Measurements from ENCODE around the gene LRRC4. TPM values are rescaled to one million over a fixed set of nuclear protein-coding genes. Genes with fewer than 3 reads are reported as not detected.
A peak's percentile ranks its signal among the peaks of the same experiment; 100 is the strongest.

LRRC4 gene
- total RNA-seq, 1 donor from 2014 or later, result 19.8 TPM

DNA sequence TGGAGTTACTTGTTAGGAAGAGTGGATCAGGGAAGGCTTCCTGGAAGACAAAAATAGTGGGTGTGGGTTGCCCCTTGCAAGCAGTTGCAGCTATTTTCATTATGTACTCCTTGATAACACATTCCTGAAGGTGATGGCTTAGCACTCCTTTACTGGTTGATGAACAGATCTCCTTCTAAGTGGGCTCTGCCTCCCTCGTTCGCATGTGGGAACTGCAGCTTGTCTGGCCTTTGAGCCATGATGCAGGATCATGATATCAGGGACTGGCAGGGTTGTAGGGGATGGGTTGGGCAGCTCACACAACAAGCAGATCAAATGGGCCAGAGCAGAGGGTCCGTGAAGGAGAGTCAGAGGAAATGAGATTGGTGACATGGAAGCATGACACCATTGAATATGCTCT, 28.8 kb upstream of the LRRC4 start:
- no peak overlapping the region for H3K4me3 Mint-ChIP-seq
- DNase-seq (ENCODE audit: low spot score), result no peak
- Histone ChIP-seq H3K27ac (no peak overlapping the region), H2AFZ (replicated peaks) (no peak overlapping the region), H3K4me2 (peak overlapping the region; percentile 64), H3K4me3 (no peak overlapping the region), H3K4me1 (peaks cover 36% of the 10 kb centered on the region), H3K79me2 (ENCODE audit: low read depth) (no peaks in the 10 kb centered on the region), H3K9me3 (ENCODE audit: low read depth) (no peaks in the 10 kb centered on the region), H3K9ac (no peak overlapping the region), H3K36me3 (no peaks in the 10 kb centered on the region), H3K27me3 (no peaks in the 10 kb centered on the region), H3F3A (ENCODE audit: low read depth) (peaks cover 6% of the 10 kb centered on the region), H4K20me1 (ENCODE audit: low read depth) (peaks cover 10% of the 10 kb centered on the region)
- peaks cover 3% of the 10 kb centered on the region for H3K27me3 Mint-ChIP-seq (ENCODE audit: insufficient read depth, low read depth)
- peak overlapping the region; percentile 87 for H3K27ac Mint-ChIP-seq
- H3K9me3 Mint-ChIP-seq, result no peaks in the 10 kb centered on the region
- peaks cover 2% of the 10 kb centered on the region for H3K36me3 Mint-ChIP-seq
- peaks cover 47% of the 10 kb centered on the region for H3K4me1 Mint-ChIP-seq
- TF ChIP-seq, protein P1, sequence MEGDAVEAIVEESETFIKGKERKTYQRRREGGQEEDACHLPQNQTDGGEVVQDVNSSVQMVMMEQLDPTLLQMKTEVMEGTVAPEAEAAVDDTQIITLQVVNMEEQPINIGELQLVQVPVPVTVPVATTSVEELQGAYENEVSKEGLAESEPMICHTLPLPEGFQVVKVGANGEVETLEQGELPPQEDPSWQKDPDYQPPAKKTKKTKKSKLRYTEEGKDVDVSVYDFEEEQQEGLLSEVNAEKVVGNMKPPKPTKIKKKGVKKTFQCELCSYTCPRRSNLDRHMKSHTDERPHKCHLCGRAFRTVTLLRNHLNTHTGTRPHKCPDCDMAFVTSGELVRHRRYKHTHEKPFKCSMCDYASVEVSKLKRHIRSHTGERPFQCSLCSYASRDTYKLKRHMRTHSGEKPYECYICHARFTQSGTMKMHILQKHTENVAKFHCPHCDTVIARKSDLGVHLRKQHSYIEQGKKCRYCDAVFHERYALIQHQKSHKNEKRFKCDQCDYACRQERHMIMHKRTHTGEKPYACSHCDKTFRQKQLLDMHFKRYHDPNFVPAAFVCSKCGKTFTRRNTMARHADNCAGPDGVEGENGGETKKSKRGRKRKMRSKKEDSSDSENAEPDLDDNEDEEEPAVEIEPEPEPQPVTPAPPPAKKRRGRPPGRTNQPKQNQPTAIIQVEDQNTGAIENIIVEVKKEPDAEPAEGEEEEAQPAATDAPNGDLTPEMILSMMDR (IDR thresholded peaks at IDR 0.05), result peak; percentile 12
- no peak for TF ChIP-seq EZH2phosphoT487 (IDR thresholded peaks at IDR 0.05)

DNA sequence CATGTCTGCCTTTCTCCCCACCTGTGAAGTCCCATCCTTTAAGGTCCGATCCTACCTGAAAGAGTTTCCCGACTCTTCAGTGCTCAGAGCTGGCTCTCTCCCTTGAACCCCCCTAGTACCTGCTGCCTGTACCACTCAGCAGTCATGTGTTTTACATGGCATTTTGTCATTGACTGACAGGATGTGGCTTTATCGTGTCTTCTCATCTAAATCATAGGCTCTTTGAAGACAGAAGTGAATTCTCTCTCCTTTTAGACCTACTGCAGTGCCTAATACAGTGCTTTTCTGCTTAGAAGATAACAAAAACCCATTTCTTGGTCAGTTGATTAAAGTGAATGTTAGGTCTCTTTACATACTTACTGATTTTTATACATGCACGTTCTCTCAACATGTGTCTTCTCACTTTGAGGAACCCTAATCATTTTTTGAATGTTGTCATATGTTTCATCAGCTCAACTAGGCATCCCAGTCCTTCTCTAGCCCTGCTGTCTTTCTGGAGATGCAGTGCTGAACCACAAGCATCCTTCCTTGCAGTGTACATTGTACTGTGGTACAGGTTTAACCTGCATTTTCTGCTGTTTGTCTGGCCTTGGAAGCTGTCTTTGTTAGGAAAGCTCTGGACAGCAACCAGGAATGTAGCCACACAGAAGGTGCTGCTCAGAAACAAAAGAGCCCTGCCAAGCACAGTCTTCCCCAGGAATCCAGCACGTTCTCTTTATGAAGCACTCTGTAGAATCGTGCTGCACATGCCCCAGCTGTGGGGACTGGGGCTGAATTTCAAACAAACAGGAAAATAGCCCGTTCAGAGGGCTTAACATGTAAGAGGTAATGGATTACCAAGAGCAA, 28.1 kb upstream of the LRRC4 start:
- peaks cover 49% of the 10 kb centered on the region for H3K4me1 Mint-ChIP-seq
- H3K27ac ChIP-seq, result no peak overlapping the region

DNA sequence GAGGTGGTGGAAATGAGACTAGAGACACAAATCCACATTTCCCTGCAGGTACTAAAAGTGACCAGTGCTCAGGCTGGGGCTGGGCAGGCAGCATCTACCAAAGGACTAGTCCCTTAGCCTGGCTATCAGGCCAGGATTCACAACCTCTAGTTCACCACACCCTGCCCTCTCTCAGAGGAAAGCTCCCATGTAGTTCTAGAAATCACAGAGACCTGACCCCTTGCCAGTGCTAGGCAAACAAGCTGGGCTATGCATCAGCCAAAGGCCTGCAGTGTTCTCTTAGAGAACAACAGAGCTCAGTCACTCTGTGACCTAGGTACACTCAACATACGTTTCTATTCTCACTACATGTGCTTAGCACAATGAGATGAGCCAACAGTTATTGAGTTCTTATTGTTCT, 26.7 kb upstream of the LRRC4 start:
- no peak overlapping the region for H3K4me3 ChIP-seq
- no peaks in the 10 kb centered on the region for H3K27me3 ChIP-seq
- peaks cover 36% of the 10 kb centered on the region for H3K4me1 ChIP-seq
- H3K27me3 Mint-ChIP-seq (ENCODE audit: insufficient read depth, low read depth), result peaks cover 3% of the 10 kb centered on the region
- H3K4me1 Mint-ChIP-seq, result peaks cover 47% of the 10 kb centered on the region
- H3K36me3 Mint-ChIP-seq, result peaks cover 2% of the 10 kb centered on the region
- peaks cover 6% of the 10 kb centered on the region for H3F3A ChIP-seq (ENCODE audit: low read depth)
- H2AFZ ChIP-seq (replicated peaks), result no peak overlapping the region
- no peak overlapping the region for H3K9ac ChIP-seq
- no peaks in the 10 kb centered on the region for H3K9me3 Mint-ChIP-seq
- H3K36me3 ChIP-seq, result no peaks in the 10 kb centered on the region
- H3K4me3 Mint-ChIP-seq, result no peak overlapping the region
- peaks cover 3% of the 10 kb centered on the region for H4K20me1 ChIP-seq (ENCODE audit: low read depth)
- TF ChIP-seq EZH2phosphoT487 (IDR thresholded peaks at IDR 0.05), result no peak
- no peak for TF ChIP-seq EZH2 (IDR thresholded peaks at IDR 0.05)
- TF ChIP-seq, protein P1 (IDR thresholded peaks at IDR 0.05), result no peak
- H3K27ac Mint-ChIP-seq, result no peak overlapping the region
- no peak for DNase-seq (ENCODE audit: low spot score)
- H3K9me3 ChIP-seq (ENCODE audit: low read depth), result no peaks in the 10 kb centered on the region
- H3K27ac ChIP-seq, result no peak overlapping the region
- no peak overlapping the region for H3K4me2 ChIP-seq
- H3K79me2 ChIP-seq (ENCODE audit: low read depth), result no peaks in the 10 kb centered on the region

More for the DNA sequence above, 28.1 kb upstream of the LRRC4 start:
- Histone ChIP-seq H3K9me3 (ENCODE audit: low read depth) (no peaks in the 10 kb centered on the region), H3K4me2 (peak overlapping the region; percentile 64), H3K27me3 (no peaks in the 10 kb centered on the region), H3K36me3 (no peaks in the 10 kb centered on the region), H4K20me1 (ENCODE audit: low read depth) (peaks cover 5% of the 10 kb centered on the region), H2AFZ (replicated peaks) (no peak overlapping the region), H3K9ac (no peak overlapping the region), H3K4me1 (peaks cover 36% of the 10 kb centered on the region), H3K4me3 (no peak overlapping the region), H3F3A (ENCODE audit: low read depth) (peaks cover 6% of the 10 kb centered on the region), H3K79me2 (ENCODE audit: low read depth) (no peaks in the 10 kb centered on the region)
- DNase-seq (ENCODE audit: low spot score), result peak; percentile 80
- Mint-ChIP-seq H3K9me3 (no peaks in the 10 kb centered on the region), H3K36me3 (peaks cover 2% of the 10 kb centered on the region), H3K4me3 (peak overlapping the region; percentile 44), H3K27me3 (ENCODE audit: insufficient read depth, low read depth) (peaks cover 3% of the 10 kb centered on the region), H3K27ac (peak overlapping the region; percentile 87)
- TF ChIP-seq EZH2 (IDR thresholded peaks at IDR 0.05), result no peak
- no peak for TF ChIP-seq EZH2phosphoT487 (IDR thresholded peaks at IDR 0.05)
- TF ChIP-seq, protein P1 (IDR thresholded peaks at IDR 0.05), result no peak

Measured in neural progenitor cell (in vitro differentiated cells).